Measurements from ENCODE around the gene PSD2. TPM values are rescaled to one million over a fixed set of nuclear protein-coding genes. Genes with fewer than 3 reads are reported as not detected.

Gene PSD2
- total RNA-seq, 1 experiment from 2014 or later, result not detected

DNA sequence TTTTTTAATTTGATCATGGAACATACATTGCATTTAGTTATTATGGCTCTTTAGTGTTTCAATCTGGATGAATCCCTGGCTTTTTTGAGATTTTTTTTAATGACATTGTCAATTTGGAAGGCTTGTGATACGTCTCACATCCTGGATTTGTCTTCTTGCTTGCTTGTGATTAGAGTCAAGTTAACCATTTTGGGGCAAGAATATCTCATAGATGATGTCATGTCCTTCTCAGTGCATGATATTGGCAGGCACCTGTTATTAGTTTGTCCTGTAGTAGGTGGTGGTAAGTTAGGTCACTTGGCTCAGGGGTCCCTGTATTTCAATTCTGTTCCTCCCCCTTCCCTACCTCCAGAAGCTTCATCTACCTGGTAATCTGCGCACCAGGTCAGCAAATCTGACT, 3.3 kb downstream of the PSD2 start:
- no peaks in the 10 kb centered on the region for H4K20me1 ChIP-seq (ENCODE audit: low read length)
- H3K4me1 ChIP-seq (ENCODE audit: insufficient read depth, low read length), result no peaks in the 10 kb centered on the region
- peaks cover 74% of the 10 kb centered on the region for H3K27me3 ChIP-seq (ENCODE audit: low read length)
- no peaks in the 10 kb centered on the region for H3K9me2 ChIP-seq (replicated peaks; ENCODE audit: low read length)
- CTCF ChIA-PET, result no interaction called here
- H3K79me2 ChIP-seq (ENCODE audit: low read length), result no peaks in the 10 kb centered on the region
- no peak for TF ChIP-seq EZH2phosphoT487 (IDR thresholded peaks at IDR 0.05; ENCODE audit: borderline replicate concordance, low read length)
- TF ChIP-seq EZH2 (IDR thresholded peaks at IDR 0.05; ENCODE audit: low read length, unreplicated experiment), result no peak
- TF ChIP-seq, protein P1, sequence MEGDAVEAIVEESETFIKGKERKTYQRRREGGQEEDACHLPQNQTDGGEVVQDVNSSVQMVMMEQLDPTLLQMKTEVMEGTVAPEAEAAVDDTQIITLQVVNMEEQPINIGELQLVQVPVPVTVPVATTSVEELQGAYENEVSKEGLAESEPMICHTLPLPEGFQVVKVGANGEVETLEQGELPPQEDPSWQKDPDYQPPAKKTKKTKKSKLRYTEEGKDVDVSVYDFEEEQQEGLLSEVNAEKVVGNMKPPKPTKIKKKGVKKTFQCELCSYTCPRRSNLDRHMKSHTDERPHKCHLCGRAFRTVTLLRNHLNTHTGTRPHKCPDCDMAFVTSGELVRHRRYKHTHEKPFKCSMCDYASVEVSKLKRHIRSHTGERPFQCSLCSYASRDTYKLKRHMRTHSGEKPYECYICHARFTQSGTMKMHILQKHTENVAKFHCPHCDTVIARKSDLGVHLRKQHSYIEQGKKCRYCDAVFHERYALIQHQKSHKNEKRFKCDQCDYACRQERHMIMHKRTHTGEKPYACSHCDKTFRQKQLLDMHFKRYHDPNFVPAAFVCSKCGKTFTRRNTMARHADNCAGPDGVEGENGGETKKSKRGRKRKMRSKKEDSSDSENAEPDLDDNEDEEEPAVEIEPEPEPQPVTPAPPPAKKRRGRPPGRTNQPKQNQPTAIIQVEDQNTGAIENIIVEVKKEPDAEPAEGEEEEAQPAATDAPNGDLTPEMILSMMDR (conservative IDR thresholded peaks at IDR 0.05; ENCODE audit: low read depth, low read length), result no peak
- intact Hi-C loops (cut with micrococcal nuclease), result no loop called here
- POLR2A ChIA-PET (ENCODE audit: unreplicated experiment), result no interaction called here
- no peak overlapping the region for H3K4me2 ChIP-seq (ENCODE audit: low read length)
- ATAC-seq (no peak), DNase-seq (no peak)
- no peak overlapping the region for H3K9ac ChIP-seq (ENCODE audit: low read length)
- no peaks in the 10 kb centered on the region for H3F3A ChIP-seq (ENCODE audit: low read length, unreplicated experiment)
- no peak overlapping the region for H3K27ac ChIP-seq (ENCODE audit: low read length)
- BruUV-seq (replicated peaks), result no TSS peak
- H3K4me3 ChIP-seq (ENCODE audit: low read length), result no peak overlapping the region
- H2AFZ ChIP-seq (ENCODE audit: low read length), result no peak overlapping the region
- no peaks in the 10 kb centered on the region for H3K36me3 ChIP-seq (ENCODE audit: low read depth, low read length)
- H3K9me3 ChIP-seq (ENCODE audit: low read length), result no peaks in the 10 kb centered on the region

DNA sequence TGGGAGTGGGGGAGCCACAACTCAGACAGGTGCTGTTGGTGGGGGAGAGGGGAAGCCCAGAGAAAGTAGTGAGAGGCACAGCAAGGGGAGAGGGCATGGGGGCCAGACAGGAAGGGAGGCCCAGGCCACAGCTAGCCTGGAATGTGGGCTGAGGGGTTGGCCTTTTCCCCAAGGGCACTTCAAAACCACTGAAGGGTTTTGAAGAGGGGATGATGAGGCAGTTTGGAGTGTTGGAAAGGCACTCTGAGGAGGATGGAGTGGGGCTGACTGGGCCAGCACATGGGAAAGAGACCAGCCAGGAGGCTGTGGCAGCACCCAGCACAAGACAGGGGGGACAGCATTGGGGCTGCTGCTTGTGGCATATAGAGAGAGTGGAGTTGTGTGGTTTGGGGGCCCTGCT, 3.8 kb downstream of the PSD2 start:
- no peak overlapping the region for H3K9ac ChIP-seq (ENCODE audit: low read length)

DNA sequence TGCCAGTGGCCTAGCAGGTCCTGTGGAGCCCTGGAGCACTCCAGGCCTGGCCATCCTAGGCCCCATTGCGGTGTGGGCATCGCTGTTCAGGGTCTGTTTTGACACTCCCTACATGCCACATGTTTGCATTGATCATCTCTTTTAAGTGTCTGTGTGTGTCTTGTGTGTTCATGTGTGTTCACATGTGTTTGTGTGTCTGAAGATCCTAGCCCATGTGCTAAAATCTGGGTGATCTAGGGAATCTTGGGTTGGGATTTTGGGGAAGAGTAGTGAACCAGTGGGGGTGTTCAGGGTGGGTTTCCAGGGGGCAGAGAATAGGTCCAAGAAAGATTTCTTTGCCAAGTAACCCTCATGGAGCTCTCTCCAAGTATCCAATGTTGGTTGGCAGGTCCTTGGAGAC, 8.4 kb downstream of the PSD2 start:
- ChIA-PET POLR2A (ENCODE audit: unreplicated experiment) (no interaction called here), CTCF (no interaction called here)
- Histone ChIP-seq H4K20me1 (ENCODE audit: low read length) (no peaks in the 10 kb centered on the region), H3K4me1 (ENCODE audit: insufficient read depth, low read length) (no peaks in the 10 kb centered on the region), H3K4me3 (ENCODE audit: low read length) (no peak overlapping the region), H3K9ac (ENCODE audit: low read length) (no peak overlapping the region), H3K9me2 (replicated peaks; ENCODE audit: low read length) (no peaks in the 10 kb centered on the region), H3K79me2 (ENCODE audit: low read length) (no peaks in the 10 kb centered on the region), H3K9me3 (ENCODE audit: low read length) (no peaks in the 10 kb centered on the region), H2AFZ (ENCODE audit: low read length) (no peak overlapping the region), H3F3A (ENCODE audit: low read length, unreplicated experiment) (no peaks in the 10 kb centered on the region), H3K36me3 (ENCODE audit: low read depth, low read length) (no peaks in the 10 kb centered on the region), H3K27me3 (ENCODE audit: low read length) (peaks cover 26% of the 10 kb centered on the region), H3K27ac (ENCODE audit: low read length) (no peak overlapping the region), H3K4me2 (ENCODE audit: low read length) (no peak overlapping the region)
- no TSS peak for BruUV-seq (replicated peaks)
- no peak for ATAC-seq
- intact Hi-C loops (cut with micrococcal nuclease), result no loop called here
- no peak for DNase-seq
- no peak for TF ChIP-seq EZH2 (IDR thresholded peaks at IDR 0.05; ENCODE audit: low read length, unreplicated experiment)
- TF ChIP-seq, protein P1 (conservative IDR thresholded peaks at IDR 0.05; ENCODE audit: low read depth, low read length), result no peak
- no peak for TF ChIP-seq EZH2phosphoT487 (IDR thresholded peaks at IDR 0.05; ENCODE audit: borderline replicate concordance, low read length)

More for the DNA sequence above, 3.8 kb downstream of the PSD2 start:
- Histone ChIP-seq H3K79me2 (ENCODE audit: low read length) (no peaks in the 10 kb centered on the region), H3K4me3 (ENCODE audit: low read length) (no peak overlapping the region), H4K20me1 (ENCODE audit: low read length) (no peaks in the 10 kb centered on the region), H3K36me3 (ENCODE audit: low read depth, low read length) (no peaks in the 10 kb centered on the region), H3K9me2 (replicated peaks; ENCODE audit: low read length) (no peaks in the 10 kb centered on the region), H3K9me3 (ENCODE audit: low read length) (no peaks in the 10 kb centered on the region), H3K27me3 (ENCODE audit: low read length) (peaks cover 69% of the 10 kb centered on the region), H2AFZ (ENCODE audit: low read length) (no peak overlapping the region), H3F3A (ENCODE audit: low read length, unreplicated experiment) (no peaks in the 10 kb centered on the region), H3K4me2 (ENCODE audit: low read length) (no peak overlapping the region), H3K4me1 (ENCODE audit: insufficient read depth, low read length) (no peaks in the 10 kb centered on the region), H3K27ac (ENCODE audit: low read length) (no peak overlapping the region)
- no peak for TF ChIP-seq EZH2phosphoT487 (IDR thresholded peaks at IDR 0.05; ENCODE audit: borderline replicate concordance, low read length)
- TF ChIP-seq, protein P1 (conservative IDR thresholded peaks at IDR 0.05; ENCODE audit: low read depth, low read length), result no peak
- no peak for TF ChIP-seq EZH2 (IDR thresholded peaks at IDR 0.05; ENCODE audit: low read length, unreplicated experiment)
- ATAC-seq (no peak), DNase-seq (no peak)
- BruUV-seq (replicated peaks), result no TSS peak
- CTCF ChIA-PET, result no interaction called here
- intact Hi-C loops (cut with micrococcal nuclease), result no loop called here
- POLR2A ChIA-PET (ENCODE audit: unreplicated experiment), result no interaction called here
